ENCODE results near the gene MGAT3. TPM values are rescaled to one million over a fixed set of nuclear protein-coding genes. Genes with fewer than 3 reads are reported as not detected.
"Not testable (repeated sequence)": the region's sequence is repeated elsewhere in the genome, so short reads cannot be mapped to it uniquely, and the experiment has no call there.

The MGAT3 gene
- total RNA-seq, 2 experiments from 2014 or later: 12.8 to 15.5 TPM

GRCh38 chr22:39507021-39507420 lies 50.2 kb downstream of the MGAT3 start:
- H3K27ac Mint-ChIP-seq, DNase-seq, H3K9me3 Mint-ChIP-seq, H3K4me3 Mint-ChIP-seq, H3K27me3 Mint-ChIP-seq, POLR2A ChIA-PET: not testable (repeated sequence)
- CTCF ChIA-PET: interaction anchor here (1.0 kb wide), 1 partner anchor 11 kb away, joined by 3 read pairs; no protein-coding TSS in a partner anchor
- Mint-ChIP-seq H3K4me1 (peaks cover 40% of the 10 kb centered on the region), H3K36me3 (ENCODE audit: low read depth) (peaks cover 52% of the 10 kb centered on the region)

GRCh38 chr22:39508393-39508792 lies 51.6 kb downstream of the MGAT3 start:
- H3K27me3 Mint-ChIP-seq: no peaks in the 10 kb centered on the region
- H3K9me3 Mint-ChIP-seq: no peaks in the 10 kb centered on the region
- H3K4me3 Mint-ChIP-seq: no peak overlapping the region
- POLR2A ChIA-PET: no interaction called here
- no peak for DNase-seq
- peaks cover 39% of the 10 kb centered on the region for H3K4me1 Mint-ChIP-seq
- H3K36me3 Mint-ChIP-seq (ENCODE audit: low read depth): peaks cover 57% of the 10 kb centered on the region
- CTCF ChIA-PET: interaction anchor here (0.9 kb wide), 1 partner anchor 12 kb away, joined by 3 read pairs; no protein-coding TSS in a partner anchor
- H3K27ac Mint-ChIP-seq: no peak overlapping the region

GRCh38 chr22:39510529-39511149 lies 53.8 kb downstream of the MGAT3 start:
- POLR2A ChIA-PET: interaction anchor here (1.8 kb wide), 1 partner anchor 9 kb away, joined by 5 read pairs; the partner anchor contains the start of gene ATF4
- CTCF ChIA-PET: interaction anchor here (0.6 to 1.3 kb wide), 3 partner anchors 9 to 167 kb away, joined by 3 to 4 read pairs (median 3); partner anchors contain the start of gene MIEF1
- Mint-ChIP-seq H3K9me3 (no peaks in the 10 kb centered on the region), H3K4me3 (no peak overlapping the region), H3K4me1 (peaks cover 36% of the 10 kb centered on the region), H3K27me3 (no peaks in the 10 kb centered on the region), H3K36me3 (ENCODE audit: low read depth) (peaks cover 67% of the 10 kb centered on the region), H3K27ac (no peak overlapping the region)
- no peak for DNase-seq

- ChIA-PET POLR2A (interaction anchor here (1.8 kb wide), 1 partner anchor 9 kb away, joined by 5 read pairs; the partner anchor contains the start of gene ATF4), CTCF (interaction anchor here (1.1 to 2.2 kb wide), 3 partner anchors 9 to 167 kb away, joined by 3 to 5 read pairs (median 4); partner anchors contain the start of gene MIEF1)
- peaks cover 67% of the 10 kb centered on the region for H3K36me3 Mint-ChIP-seq (ENCODE audit: low read depth)
Measured at GRCh38 chr22:39511226-39511625, 54.4 kb downstream of the MGAT3 start.

GRCh38 chr22:39512026-39512425 lies 55.2 kb downstream of the MGAT3 start:
- DNase-seq: no peak
- ChIA-PET CTCF (interaction anchor here (0.5 to 2.2 kb wide), 3 partner anchors 17 to 633 kb away, joined by 3 to 5 read pairs (median 4); no protein-coding TSS in a partner anchor), POLR2A (interaction anchor here (1.8 kb wide), 1 partner anchor 8 kb away, joined by 5 read pairs; the partner anchor contains the start of gene ATF4)
- no peak overlapping the region for H3K27ac Mint-ChIP-seq
- H3K9me3 Mint-ChIP-seq: no peaks in the 10 kb centered on the region
- peaks cover 63% of the 10 kb centered on the region for H3K36me3 Mint-ChIP-seq (ENCODE audit: low read depth)
- no peaks in the 10 kb centered on the region for H3K27me3 Mint-ChIP-seq
- no peak overlapping the region for H3K4me3 Mint-ChIP-seq
- H3K4me1 Mint-ChIP-seq: peaks cover 32% of the 10 kb centered on the region

More at GRCh38 chr22:39511226-39511625, 54.4 kb downstream of the MGAT3 start:
- H3K4me1 Mint-ChIP-seq: peaks cover 36% of the 10 kb centered on the region
- H3K9me3 Mint-ChIP-seq: no peaks in the 10 kb centered on the region
- no peak for DNase-seq
- H3K4me3 Mint-ChIP-seq: no peak overlapping the region
- H3K27ac Mint-ChIP-seq: no peak overlapping the region
- no peaks in the 10 kb centered on the region for H3K27me3 Mint-ChIP-seq

- Mint-ChIP-seq H3K4me3 (no peak overlapping the region), H3K27me3 (no peaks in the 10 kb centered on the region), H3K27ac (no peak overlapping the region), H3K9me3 (no peaks in the 10 kb centered on the region), H3K4me1 (peaks cover 34% of the 10 kb centered on the region), H3K36me3 (ENCODE audit: low read depth) (peaks cover 63% of the 10 kb centered on the region)
- CTCF ChIA-PET: interaction anchor here (0.9 to 5.5 kb wide), 8 partner anchors 10 to 176 kb away, joined by 3 to 54 read pairs (median 4); partner anchors contain the start of gene RPS19BP1
- no peak for DNase-seq
- POLR2A ChIA-PET: no interaction called here
Measured at GRCh38 chr22:39513791-39514190, 57.0 kb downstream of the MGAT3 start.

- peak; percentile 65 for DNase-seq
Measured at GRCh38 chr22:39514373-39514973, 57.7 kb downstream of the MGAT3 start.

GRCh38 chr22:39515266-39516050 lies 58.6 kb downstream of the MGAT3 start:
- CTCF ChIA-PET: interaction anchor here (0.9 to 5.5 kb wide), 11 partner anchors 7 to 529 kb away, joined by 3 to 54 read pairs (median 5); partner anchors contain the start of genes MIEF1, RPL3 and RPS19BP1
- DNase-seq: no peak
- H3K9me3 Mint-ChIP-seq: no peaks in the 10 kb centered on the region
- H3K27ac Mint-ChIP-seq: peak overlapping the region; percentile 58
- no peak overlapping the region for H3K4me3 Mint-ChIP-seq
- H3K27me3 Mint-ChIP-seq: peaks cover 1% of the 10 kb centered on the region
- POLR2A ChIA-PET: interaction anchor here (0.7 kb wide), 1 partner anchor 9 kb away, joined by 3 read pairs; no protein-coding TSS in a partner anchor
- peaks cover 56% of the 10 kb centered on the region for H3K36me3 Mint-ChIP-seq (ENCODE audit: low read depth)
- peaks cover 39% of the 10 kb centered on the region for H3K4me1 Mint-ChIP-seq

More at GRCh38 chr22:39514373-39514973, 57.7 kb downstream of the MGAT3 start:
- H3K36me3 Mint-ChIP-seq (ENCODE audit: low read depth): peaks cover 58% of the 10 kb centered on the region
- POLR2A ChIA-PET: interaction anchor here (0.7 kb wide), 1 partner anchor 10 kb away, joined by 3 read pairs; no protein-coding TSS in a partner anchor
- peaks cover 40% of the 10 kb centered on the region for H3K4me1 Mint-ChIP-seq
- no peak overlapping the region for H3K4me3 Mint-ChIP-seq
- CTCF ChIA-PET: interaction anchor here (0.9 to 5.5 kb wide), 12 partner anchors 8 to 195 kb away, joined by 3 to 54 read pairs (median 4); partner anchors contain the start of genes MIEF1, RPL3 and RPS19BP1
- no peaks in the 10 kb centered on the region for H3K27me3 Mint-ChIP-seq
- H3K9me3 Mint-ChIP-seq: no peaks in the 10 kb centered on the region
- no peak overlapping the region for H3K27ac Mint-ChIP-seq

- CTCF ChIA-PET: interaction anchor here (0.9 to 5.5 kb wide), 7 partner anchors 12 to 200 kb away, joined by 3 to 54 read pairs (median 4); partner anchors contain the start of genes MIEF1 and RPS19BP1
- Mint-ChIP-seq H3K27ac (no peak overlapping the region), H3K36me3 (ENCODE audit: low read depth) (peaks cover 65% of the 10 kb centered on the region), H3K4me3 (no peak overlapping the region), H3K27me3 (peaks cover 1% of the 10 kb centered on the region), H3K4me1 (peaks cover 50% of the 10 kb centered on the region), H3K9me3 (no peaks in the 10 kb centered on the region)
- POLR2A ChIA-PET: no interaction called here
- DNase-seq: no peak
Measured at GRCh38 chr22:39517470-39517869, 60.7 kb downstream of the MGAT3 start.

GRCh38 chr22:39518144-39518786 lies 61.5 kb downstream of the MGAT3 start:
- POLR2A ChIA-PET: interaction anchor here (0.6 kb wide), 1 partner anchor 767 kb away, joined by 4 read pairs; no protein-coding TSS in a partner anchor
- DNase-seq: no peak
- Mint-ChIP-seq H3K27me3 (peaks cover 1% of the 10 kb centered on the region), H3K9me3 (no peaks in the 10 kb centered on the region), H3K27ac (peak overlapping the region; percentile 97), H3K4me3 (peak overlapping the region; percentile 86), H3K4me1 (peaks cover 58% of the 10 kb centered on the region), H3K36me3 (ENCODE audit: low read depth) (peaks cover 69% of the 10 kb centered on the region)
- CTCF ChIA-PET: interaction anchor here (0.9 to 5.5 kb wide), 7 partner anchors 12 to 201 kb away, joined by 3 to 54 read pairs (median 4); partner anchors contain the start of genes MIEF1 and RPS19BP1

- no peaks in the 10 kb centered on the region for H3K9me3 Mint-ChIP-seq
- peak overlapping the region; percentile 97 for H3K27ac Mint-ChIP-seq
- H3K27me3 Mint-ChIP-seq: peaks cover 1% of the 10 kb centered on the region
- CTCF ChIA-PET: interaction anchor here (1.0 to 5.5 kb wide), 6 partner anchors 11 to 355 kb away, joined by 4 to 54 read pairs (median 4); partner anchors contain the start of gene RPS19BP1
- peaks cover 60% of the 10 kb centered on the region for H3K4me1 Mint-ChIP-seq
- H3K36me3 Mint-ChIP-seq (ENCODE audit: low read depth): peaks cover 66% of the 10 kb centered on the region
- H3K4me3 Mint-ChIP-seq: peak overlapping the region; percentile 86
- DNase-seq: no peak
- POLR2A ChIA-PET: interaction anchor here (0.5 to 1.0 kb wide), 12 partner anchors 8 to 862 kb away, joined by 3 to 16 read pairs (median 4); partner anchors contain the start of genes MIEF1, RPL3 and TAB1
Measured at GRCh38 chr22:39518996-39519680, 62.3 kb downstream of the MGAT3 start.

All from activated CD4-positive, alpha-beta T cell treated with anti-CD3 and anti-CD28 coated beads, Interleukin-2, amount 10 ng/mL, durations not matched to agents 7 days and 5 days (primary cell).